ENCODE data around the gene KRTAP9-4.
"Not testable (repeated sequence)": the region's sequence is repeated elsewhere in the genome, so short reads cannot be mapped to it uniquely, and the experiment has no call there.

KRTAP9-4 gene

GRCh38 chr17:41271858-41272257, 22.4 kb downstream of the KRTAP9-4 start:
- DNase-seq (ENCODE audit: low read depth) = no peak
- no peak for TF ChIP-seq CTCF (IDR thresholded peaks at IDR 0.05; ENCODE audit: control insufficient read depth, extremely low read depth, insufficient read depth)
- no peak overlapping the region for H3K4me3 ChIP-seq (ENCODE audit: low read depth, low read length)

DNA sequence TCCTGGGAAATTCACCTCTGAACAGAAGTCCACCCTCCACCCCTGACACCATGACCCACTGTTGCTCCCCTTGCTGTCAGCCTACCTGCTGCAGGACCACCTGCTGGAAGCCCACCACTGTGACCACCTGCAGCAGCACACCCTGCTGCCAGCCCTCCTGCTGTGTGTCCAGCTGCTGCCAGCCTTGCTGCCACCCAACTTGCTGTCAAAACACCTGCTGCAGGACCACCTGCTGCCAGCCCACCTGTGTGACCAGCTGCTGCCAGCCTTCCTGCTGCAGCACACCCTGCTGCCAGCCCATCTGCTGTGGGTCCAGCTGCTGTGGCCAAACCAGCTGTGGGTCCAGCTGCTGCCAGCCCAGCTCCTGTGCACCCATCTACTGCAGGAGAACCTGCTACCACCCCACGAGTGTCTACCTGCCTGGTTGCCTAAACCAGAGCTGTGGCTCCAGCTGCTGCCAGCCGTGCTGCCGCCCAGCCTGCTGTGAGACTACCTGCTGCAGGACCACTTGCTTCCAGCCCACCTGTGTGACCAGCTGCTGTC, 26.2 kb downstream of the KRTAP9-4 start, which contains the start of gene KRTAP9-7:
Gene KRTAP9-7 (plus strand): TSS at position 51 of the 543 bp plus-strand sequence. CDS start 0 bp downstream, at position 51.
- not testable (repeated sequence) for H3K4me3 ChIP-seq (ENCODE audit: low read depth, low read length); DNase-seq (ENCODE audit: low read depth)

DNA sequence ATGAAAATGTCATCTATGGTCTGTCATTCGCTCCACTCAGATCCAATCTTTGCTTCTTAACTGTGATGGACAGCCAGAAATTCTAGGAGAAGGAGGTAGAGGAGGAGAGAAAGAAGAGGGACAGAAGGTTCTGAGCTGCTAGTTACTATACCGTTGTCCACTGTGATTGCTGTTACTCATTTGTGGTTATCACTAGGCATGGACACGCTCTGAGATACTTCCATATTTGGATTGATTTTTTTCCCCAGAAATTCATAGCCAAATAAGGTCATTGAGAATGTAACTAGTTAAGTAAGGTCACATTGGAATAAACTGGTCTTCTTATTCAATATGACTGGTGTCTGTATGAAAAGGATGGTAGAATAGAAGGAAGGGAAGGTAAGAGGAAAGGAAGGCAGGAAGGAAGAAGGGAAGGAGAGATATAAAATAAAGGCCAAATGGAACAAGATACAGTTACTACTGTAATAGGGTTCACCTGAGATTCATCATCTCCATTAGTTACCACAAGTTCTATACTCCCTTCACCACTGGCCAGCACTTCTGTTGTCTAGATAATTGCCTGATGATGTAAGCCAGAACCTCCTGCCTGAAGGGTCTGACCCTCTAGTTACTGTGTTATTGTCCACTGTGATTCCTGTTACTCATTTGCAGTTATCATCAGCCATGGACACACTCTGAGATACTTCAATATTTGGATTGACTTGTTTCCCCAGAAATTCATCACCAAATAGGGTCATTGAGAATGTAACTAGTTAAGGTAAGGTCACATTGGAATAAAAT, 28.9 kb downstream of the KRTAP9-4 start:
- DNase-seq (ENCODE audit: low read depth) = no peak
- TF ChIP-seq CTCF (IDR thresholded peaks at IDR 0.05; ENCODE audit: control insufficient read depth, extremely low read depth, insufficient read depth) = no peak
- H3K4me3 ChIP-seq (ENCODE audit: low read depth, low read length) = no peak overlapping the region

GRCh38 chr17:41284043-41284442, 34.6 kb downstream of the KRTAP9-4 start:
- no peak for DNase-seq (ENCODE audit: low read depth)
- H3K4me3 ChIP-seq (ENCODE audit: low read depth, low read length) = no peak overlapping the region

DNA sequence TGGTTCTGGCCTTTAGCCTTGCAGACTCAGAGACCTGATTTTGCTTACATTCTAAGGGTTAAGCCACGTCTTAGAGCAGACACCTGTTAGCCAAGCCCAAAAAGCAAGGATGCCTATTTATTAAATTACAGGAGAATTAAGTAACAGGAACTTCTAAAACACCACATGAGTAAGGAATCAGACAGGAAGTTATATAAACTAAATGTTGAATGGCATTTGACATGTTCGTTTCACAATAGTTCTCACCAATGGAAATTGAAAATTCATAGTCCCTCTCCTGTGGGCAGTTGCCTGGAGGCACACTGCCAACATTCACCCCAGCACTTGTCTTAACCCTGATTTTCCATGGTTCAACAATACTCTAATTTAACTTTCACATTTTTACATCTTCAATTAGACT, 35.1 kb downstream of the KRTAP9-4 start:
- no peak overlapping the region for H3K4me3 ChIP-seq (ENCODE audit: low read depth, low read length)
- DNase-seq (ENCODE audit: low read depth) = no peak
- TF ChIP-seq CTCF (IDR thresholded peaks at IDR 0.05; ENCODE audit: control insufficient read depth, extremely low read depth, insufficient read depth) = no peak

More at GRCh38 chr17:41284043-41284442, 34.6 kb downstream of the KRTAP9-4 start:
- no peak for TF ChIP-seq CTCF (IDR thresholded peaks at IDR 0.05; ENCODE audit: control insufficient read depth, extremely low read depth, insufficient read depth)

GRCh38 chr17:41287050-41287449, 37.6 kb downstream of the KRTAP9-4 start:
- no peak for TF ChIP-seq CTCF (IDR thresholded peaks at IDR 0.05; ENCODE audit: control insufficient read depth, extremely low read depth, insufficient read depth)
- H3K4me3 ChIP-seq (ENCODE audit: low read depth, low read length) = no peak overlapping the region
- DNase-seq (ENCODE audit: low read depth) = no peak

DNA sequence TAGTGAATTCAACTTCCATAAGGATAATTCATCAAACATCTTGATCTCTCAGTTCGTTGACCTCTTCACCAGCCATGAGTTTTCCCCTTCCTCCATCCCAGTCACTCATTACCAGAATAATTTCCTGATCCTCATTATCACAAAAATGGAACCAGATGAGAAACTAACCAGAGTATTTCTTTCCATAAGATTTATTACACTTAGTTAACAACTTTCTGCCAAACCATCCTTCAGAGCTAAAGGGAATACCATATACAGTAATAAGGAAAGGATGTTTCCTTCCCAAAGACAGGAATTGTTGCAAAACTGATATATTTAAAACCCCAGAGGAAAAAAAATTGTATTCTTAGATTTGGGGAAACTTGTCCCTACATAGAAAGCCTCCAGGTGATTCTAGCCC, 44.5 kb downstream of the KRTAP9-4 start:
- no peak overlapping the region for H3K4me3 ChIP-seq (ENCODE audit: low read depth, low read length)
- no peak for TF ChIP-seq CTCF (IDR thresholded peaks at IDR 0.05; ENCODE audit: control insufficient read depth, extremely low read depth, insufficient read depth)
- DNase-seq (ENCODE audit: low read depth) = no peak
